Hepatocyte (in vitro differentiated cells): ENCODE results near the gene PTPN4.

Experiments
- CTCF ChIP-seq: fragments of 200-600 bp; sonication (generic); IDR thresholded peaks from 2 replicates; pipeline ENCODE4 v1.5.1; 2016; ENCODE audit warnings: antibody characterized with exemption, mild to moderate bottlenecking; ENCODE audit not compliant: poor library complexity
- EZH2 ChIP-seq: fragments of 200-600 bp; sonication (generic); IDR thresholded peaks from 2 replicates; pipeline ENCODE4 v1.6.1; 2016; ENCODE audit warnings: antibody characterized with exemption, mild to moderate bottlenecking, borderline replicate concordance

GRCh38 chr2:120016800-120017199 is 257.1 kb downstream of the PTPN4 start:
- TF ChIP-seq CTCF (no peak), EZH2 (no peak)
